ENCODE results near the gene KDM1B.

KDM1B gene

GRCh38 chr6:18178960-18179615, 23.9 kb downstream of the KDM1B start:
- Histone ChIP-seq H3K9me3 (ENCODE audit: control insufficient read depth, insufficient read depth, low read depth, low read length) (no peaks in the 10 kb centered on the region), H3K27ac (ENCODE audit: extremely low read depth, low read depth, low read length) (no peak overlapping the region), H3K36me3 (ENCODE audit: control insufficient read depth in 2 of 2, insufficient read depth in 1 of 2, low read length in 2 of 2) (peaks cover 2 to 5% of the 10 kb centered on the region in 2 experiments), H3K4me3 (ENCODE audit: low read depth, low read length) (no peak overlapping the region), H3K4me1 (ENCODE audit: control insufficient read depth, insufficient read depth, low read length) (no peaks in the 10 kb centered on the region)
- ChIA-PET CTCF (no interaction called here), POLR2A (interaction anchor here (0.6 kb wide), 2 partner anchors 12 to 420 kb away, joined by 3 read pairs; no protein-coding TSS in a partner anchor)
- TF ChIP-seq ZNF132 (tag by site-specific recombination; IDR thresholded peaks at IDR 0.05; ENCODE audit: borderline replicate concordance) (no peak), ZNF837 (tag by site-specific recombination; IDR thresholded peaks at IDR 0.05) (no peak), ZBTB26 (tag by site-specific recombination; optimal IDR thresholded peaks at IDR 0.05) (no peak), ZNF416 (tag by site-specific recombination; IDR thresholded peaks at IDR 0.05) (no peak), ZBTB44 (tag by site-specific recombination; IDR thresholded peaks at IDR 0.05) (no peak), ZNF843 (tag by site-specific recombination; IDR thresholded peaks at IDR 0.05) (no peak), ZNF645 (tag by site-specific recombination; IDR thresholded peaks at IDR 0.05) (no peak), TRIM28 (IDR thresholded peaks at IDR 0.05; ENCODE audit: borderline replicate concordance, low read length) (no peak), HOXC10 (CRISPR knock-in tag; IDR thresholded peaks at IDR 0.05) (no peak), PATZ1 (tag by site-specific recombination; IDR thresholded peaks at IDR 0.05) (no peak), ZSCAN5A (tag by site-specific recombination; IDR thresholded peaks at IDR 0.05) (no peak), ZNF184 (tag by site-specific recombination; IDR thresholded peaks at IDR 0.05) (no peak)

- no peaks in the 10 kb centered on the region for H3K9me3 ChIP-seq (ENCODE audit: control insufficient read depth, insufficient read depth, low read depth, low read length)
- no peak for TF ChIP-seq PRDM2 (tag by site-specific recombination; IDR thresholded peaks at IDR 0.05; ENCODE audit: borderline replicate concordance)
- CTCF ChIA-PET = interaction anchor here (0.6 kb wide), 1 partner anchor 11 kb away, joined by 9 read pairs; no protein-coding TSS in a partner anchor
- no peak overlapping the region for H3K27ac ChIP-seq (ENCODE audit: extremely low read depth, low read depth, low read length)
- no peak overlapping the region for H3K4me3 ChIP-seq (ENCODE audit: low read depth, low read length)
- H3K4me1 ChIP-seq (ENCODE audit: control insufficient read depth, insufficient read depth, low read length) = no peaks in the 10 kb centered on the region
- POLR2A ChIA-PET = interaction anchor here (0.6 kb wide), 2 partner anchors 13 to 420 kb away, joined by 3 read pairs; no protein-coding TSS in a partner anchor
- H3K36me3 ChIP-seq (ENCODE audit: control insufficient read depth in 2 of 2, insufficient read depth in 1 of 2, low read length in 2 of 2) = no peaks in the 10 kb centered on the region; a peak in 1 of 3 replicates
These were observed 24.6 kb downstream of the KDM1B start for GRCh38 chr6:18179770-18180356.
